ENCODE data around the gene CXCL5.
"Not testable (repeated sequence)": the region's sequence is repeated elsewhere in the genome, so short reads cannot be mapped to it uniquely, and the experiment has no call there.

The CXCL5 gene

DNA sequence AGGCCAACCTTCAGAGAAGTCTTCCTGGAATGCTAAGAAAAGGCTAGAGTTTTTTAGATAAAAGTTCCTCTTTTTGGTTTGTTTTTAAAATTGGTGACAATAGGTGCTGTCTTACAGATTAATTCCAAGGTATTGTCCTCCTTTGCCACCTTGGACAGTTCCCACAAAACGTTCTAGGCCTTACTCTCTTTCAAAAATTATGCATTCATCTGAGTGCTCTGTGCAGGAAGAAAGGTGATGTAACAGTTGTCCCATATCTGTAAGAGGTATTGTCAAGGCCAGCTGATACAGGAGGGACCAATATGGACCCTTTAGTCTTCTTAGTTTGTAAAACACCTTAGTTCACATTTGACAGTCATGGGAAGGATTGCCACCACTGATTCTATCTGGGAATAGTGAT, 15.9 kb upstream of the CXCL5 start:
- no peak for DNase-seq

DNA sequence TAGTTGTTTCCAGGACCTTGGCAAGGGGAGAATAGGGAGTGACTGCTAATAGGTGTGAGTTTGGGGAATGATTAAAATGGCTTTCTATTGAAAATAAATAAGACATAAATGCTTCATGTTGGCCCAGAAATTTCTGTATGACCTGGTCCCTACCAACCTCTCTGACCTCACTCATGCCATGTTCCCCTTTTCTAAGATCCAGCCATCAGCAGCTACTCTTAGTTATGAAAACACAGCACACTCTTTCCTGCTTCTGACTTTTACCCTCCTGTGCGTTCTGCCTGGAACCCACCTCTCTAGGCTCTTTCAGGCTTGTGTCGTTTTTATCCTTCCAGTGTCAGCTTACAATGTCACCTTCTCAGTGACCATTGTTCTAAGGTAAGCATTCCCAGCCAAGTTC, 14.8 kb upstream of the CXCL5 start:
- DNase-seq, result no peak

DNA sequence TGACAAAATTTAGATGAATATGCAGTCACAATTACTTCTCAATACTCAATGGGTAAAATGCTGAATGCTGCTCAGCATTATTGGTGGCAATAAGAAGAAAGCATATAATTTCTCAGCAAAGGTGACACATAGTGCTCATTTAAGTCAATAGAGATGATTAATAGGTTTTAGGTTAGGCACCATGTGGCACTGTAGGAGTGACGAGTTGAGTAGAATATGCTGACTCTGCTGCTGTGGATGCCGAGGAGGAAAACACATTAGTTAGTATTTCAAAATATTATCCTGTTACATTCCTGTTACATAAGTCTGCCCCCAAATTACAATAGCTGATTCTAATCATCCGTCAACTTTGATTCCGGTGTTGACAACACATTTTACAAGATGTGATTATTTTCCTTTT, 13.7 kb upstream of the CXCL5 start:
- DNase-seq, result no peak

GRCh38 chr4:74009307-74009706, 10.8 kb upstream of the CXCL5 start:
- DNase-seq, result no peak

GRCh38 chr4:74006009-74006476, 7.6 kb upstream of the CXCL5 start:
- no peak for DNase-seq

- DNase-seq, result no peak
These were observed 7.1 kb upstream of the CXCL5 start for GRCh38 chr4:74005528-74005927.

DNA sequence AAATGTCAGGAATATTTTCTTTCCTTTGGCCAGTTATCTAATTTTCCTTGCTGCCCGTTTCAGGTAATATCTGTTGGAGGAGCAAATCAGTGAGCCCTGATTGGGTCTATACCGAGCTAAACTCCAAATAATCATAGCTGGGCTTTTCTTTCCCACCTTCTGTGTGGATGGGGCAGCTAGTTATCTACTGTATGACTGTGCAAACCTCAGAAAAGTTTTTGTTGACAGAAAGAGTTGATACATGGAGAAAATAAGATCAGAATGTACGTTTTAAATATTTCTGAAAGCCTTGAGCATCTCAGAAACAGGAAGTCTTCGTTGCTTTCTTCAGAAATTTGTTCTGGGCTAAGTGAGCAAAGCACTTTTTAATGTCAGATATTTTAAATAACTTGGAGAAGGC, 6.2 kb upstream of the CXCL5 start:
- DNase-seq, result no peak

DNA sequence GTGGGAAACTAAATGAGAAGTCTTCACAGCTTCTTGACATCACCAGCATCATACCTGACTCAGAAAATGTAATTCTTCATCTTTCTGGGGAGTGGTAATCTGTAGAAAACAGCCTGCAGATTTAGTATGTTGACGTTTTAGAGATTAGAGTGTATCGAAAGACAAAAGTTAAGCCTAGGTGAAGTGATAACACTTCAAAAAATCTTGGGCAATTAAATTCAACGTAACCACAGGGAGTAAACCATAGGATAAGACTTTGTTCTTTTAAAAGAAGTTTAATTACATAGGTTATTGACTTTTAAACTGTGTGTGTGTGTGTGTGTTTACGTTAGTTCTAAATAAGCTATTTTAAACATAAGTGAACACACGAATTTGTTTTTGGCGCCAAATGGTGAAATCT, 1.8 kb upstream of the CXCL5 start:
- DNase-seq, result no peak

DNA sequence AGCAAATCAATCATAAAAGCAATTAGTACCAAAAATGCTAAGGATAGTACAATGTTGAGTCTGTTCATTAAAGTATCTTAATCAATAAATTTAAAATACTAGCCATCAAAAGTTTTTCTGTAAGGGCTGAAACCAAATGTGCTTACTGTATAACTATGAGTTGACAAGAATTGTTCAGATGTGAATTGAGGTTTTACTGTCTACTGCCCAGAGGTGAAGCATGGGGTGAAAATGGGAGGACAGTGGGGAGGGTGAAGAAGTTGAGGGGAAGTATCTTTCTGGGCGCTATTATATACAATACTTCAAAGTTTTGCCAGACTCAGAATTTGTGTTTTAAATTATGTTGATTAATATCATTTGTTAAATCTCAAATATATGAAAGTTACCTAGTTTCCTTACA, 6.4 kb downstream of the CXCL5 start:
- no peak for DNase-seq

- DNase-seq, result no peak
These were observed 6.8 kb downstream of the CXCL5 start for GRCh38 chr4:73991742-73992000.

DNA sequence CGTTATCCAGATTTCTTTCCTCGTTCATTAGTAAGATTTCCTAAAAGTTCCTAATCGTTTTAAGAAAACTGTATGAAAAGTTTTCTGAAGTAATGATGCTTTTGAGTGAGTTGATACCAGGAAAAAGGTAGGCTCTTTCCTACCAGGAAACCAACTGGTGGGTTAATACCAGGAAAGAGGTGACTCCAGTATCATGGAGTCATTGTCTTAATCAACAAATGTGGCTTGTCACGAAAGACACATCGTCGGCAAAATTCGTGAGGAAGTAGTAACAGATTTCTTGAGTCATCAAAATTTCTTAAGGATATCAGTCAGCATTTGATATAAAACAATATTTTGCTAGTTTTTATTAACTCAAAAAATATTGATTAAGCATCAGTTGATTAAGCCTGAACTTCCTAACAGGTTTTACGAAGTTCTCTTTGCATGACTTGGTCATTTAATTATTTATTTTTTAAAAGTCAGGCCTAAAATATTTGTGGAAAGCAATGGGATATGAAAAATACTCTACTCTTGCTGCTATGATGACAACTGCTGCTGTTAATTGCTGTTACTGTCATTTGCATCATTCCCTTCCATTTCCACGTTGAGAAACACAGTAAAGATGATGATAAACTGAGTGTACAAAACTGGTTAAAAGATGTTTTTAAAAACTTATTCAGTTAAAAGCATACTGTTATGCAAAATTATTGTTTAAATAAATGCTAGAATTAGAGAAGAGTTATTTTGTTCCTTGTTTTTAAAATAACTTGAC, 7.3 kb downstream of the CXCL5 start:
- no peak for DNase-seq

DNA sequence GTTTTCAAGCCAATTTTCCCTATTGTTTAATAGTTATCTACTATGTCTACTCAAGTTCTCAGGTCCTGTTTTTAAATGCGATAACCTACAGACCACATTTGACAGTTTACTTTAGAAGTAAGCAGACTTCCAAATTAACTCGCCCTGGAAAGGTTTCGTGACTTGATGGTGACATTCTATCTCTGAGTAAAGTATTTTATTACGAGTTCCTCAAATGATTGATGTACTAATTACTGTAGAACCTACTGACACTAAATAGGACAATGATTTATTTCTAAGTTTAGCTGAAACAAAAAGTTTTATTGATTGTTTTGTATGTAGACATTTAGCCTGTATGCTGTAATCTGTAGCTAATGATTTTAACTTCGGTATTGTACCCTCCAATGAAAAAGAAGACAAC, 8.5 kb downstream of the CXCL5 start:
- no peak for DNase-seq

GRCh38 chr4:73989031-73989430, 9.4 kb downstream of the CXCL5 start:
- no peak for DNase-seq

- DNase-seq, result no peak
These were observed 10.4 kb downstream of the CXCL5 start, which contains the start of gene PPBP for GRCh38 chr4:73988061-73988460. Gene PPBP, minus strand, starts transcription at chr4:73988190. Its CDS starts 87 bp downstream, at chr4:73988103.

DNA sequence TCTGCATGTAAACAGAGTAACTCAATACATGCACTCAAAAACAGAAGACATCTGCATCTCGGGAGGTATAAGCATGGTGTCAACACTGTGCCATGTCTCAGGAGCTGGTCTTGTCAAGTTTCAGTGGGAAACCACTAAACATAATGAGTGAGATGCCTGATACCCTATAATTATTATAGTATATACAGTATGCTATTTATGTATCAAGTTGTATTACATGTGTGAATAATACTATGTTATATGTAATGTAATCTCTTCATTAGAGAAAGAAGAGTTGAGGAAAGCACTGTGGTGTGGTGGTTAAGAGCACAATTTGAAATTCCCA, 13.0 kb downstream of the CXCL5 start:
- DNase-seq, result no peak

- DNase-seq, result no peak
These were observed 13.5 kb downstream of the CXCL5 start for GRCh38 chr4:73984736-73985527.

DNA sequence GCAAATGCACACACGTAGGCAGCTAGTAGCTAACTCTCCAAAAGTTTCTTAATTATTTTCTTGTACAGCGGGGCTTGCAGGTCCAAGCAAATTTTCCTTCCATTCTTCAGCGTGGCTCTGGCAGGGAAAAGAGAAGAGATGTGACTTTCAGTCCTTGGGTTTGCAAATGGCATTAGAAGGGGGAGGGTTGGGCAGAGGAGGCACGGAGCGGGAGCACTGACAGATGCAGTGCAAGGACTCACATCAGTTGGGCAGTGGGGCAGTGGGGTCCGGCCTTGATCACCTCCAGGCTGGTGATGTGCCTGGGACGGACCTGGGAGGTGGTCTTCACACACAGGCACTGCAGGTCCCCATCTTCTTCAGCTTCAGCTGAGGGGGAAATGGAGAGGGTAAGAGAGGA, 17.3 kb downstream of the CXCL5 start:
- DNase-seq, result not testable (repeated sequence)

DNA sequence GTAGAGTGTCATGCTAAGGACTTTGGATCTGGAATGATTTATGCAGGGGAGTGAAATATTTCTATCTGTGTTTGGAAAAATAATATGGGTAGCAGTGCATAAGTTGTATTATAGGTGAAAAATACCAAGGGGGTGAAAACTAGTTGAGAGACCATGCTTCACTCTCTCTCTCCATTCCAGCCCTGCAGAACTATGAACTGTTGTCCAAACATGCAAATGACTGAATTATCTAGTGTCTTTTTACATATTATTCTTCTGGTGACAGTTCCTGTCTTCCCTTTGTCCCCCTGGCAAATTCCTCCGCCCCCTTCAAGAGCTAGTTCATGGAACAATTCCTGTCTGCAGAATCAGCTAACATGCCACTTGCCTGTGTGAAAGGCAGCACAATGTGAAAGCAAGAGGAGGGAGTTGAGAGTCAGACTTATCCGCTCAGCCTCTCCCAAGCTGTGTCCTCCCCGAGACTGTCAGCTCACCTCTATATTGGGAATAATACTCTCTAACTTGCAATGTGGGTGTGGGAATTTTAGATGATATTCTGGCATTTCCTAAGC, 19.0 kb downstream of the CXCL5 start:
- DNase-seq, result no peak

DNA sequence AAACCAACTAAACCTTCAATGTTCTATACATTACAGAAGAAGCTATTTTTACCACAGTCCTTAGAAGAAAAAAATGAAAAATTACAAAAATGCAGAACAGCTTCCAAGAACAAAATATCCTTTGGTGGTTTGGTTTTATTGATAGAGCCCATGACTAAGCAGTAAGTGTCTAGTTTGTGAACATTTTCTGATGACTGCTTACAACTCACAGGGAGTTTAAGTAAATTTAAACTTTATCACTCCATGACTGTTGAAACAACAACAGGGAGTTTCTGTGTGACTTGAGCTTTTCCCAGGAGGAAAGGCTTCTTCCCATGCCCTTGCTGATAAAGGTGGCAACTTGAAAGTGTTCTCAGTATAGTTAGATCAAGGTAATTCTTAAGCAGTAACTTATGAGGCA, 19.6 kb downstream of the CXCL5 start:
- DNase-seq, result no peak

DNA sequence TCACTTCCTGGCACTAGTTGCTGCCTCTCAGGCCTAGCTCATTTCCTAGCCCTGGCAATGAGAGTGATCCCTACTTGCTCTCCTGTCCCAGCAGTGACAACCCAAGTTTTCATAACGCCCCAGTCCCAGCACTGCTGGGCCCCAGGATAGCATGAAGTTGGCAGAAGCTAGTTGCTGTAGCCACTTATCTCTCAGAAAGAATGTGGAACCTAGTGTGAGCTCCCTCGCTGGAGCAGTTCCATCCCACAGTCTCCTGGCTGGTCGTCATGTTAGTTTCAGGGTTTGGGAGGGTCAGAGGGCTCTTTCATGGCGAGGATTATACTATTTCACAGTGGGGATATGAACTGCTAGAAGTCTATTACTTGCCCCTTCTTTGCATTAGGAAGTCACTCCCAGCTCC, 21.8 kb downstream of the CXCL5 start:
- DNase-seq, result no peak

DNA sequence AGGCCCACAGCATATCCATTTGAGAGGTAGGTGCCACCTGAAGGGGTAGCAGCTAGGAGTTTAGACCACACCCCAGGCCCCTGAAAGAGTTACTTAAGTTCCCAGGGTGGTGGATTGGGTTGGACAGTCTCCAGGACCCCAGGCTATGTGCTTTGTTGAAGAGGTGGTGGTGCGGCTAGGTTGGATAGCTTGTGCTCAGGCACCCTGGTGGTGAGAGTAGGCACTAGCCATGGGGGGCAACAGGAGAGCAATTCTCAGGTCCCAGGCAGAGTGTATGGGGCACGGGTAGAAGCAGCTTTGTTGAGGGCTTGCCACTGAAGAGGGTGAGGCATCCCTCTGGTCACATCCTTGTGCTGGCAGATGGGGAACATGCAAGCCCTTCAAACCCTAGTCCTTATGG, 22.3 kb downstream of the CXCL5 start:
- no peak for DNase-seq

DNA sequence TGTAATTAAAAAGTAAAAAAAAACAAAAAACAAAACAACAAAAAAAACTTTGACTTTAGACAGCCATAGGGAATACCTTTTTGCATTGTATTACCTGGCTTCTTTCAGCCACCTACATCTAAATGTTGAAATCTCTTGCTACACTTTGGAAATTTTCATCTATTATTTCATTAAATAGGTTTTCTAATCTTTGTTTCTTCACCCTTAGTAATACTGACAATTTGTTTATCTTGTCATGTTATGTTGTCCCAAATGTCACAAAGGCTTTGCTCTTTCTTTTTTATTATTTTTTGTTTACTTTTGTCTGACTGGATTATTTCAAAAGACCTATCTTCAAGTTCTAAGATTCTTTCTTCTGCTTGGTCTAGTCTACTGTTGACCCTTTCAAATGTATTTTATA, 24.1 kb downstream of the CXCL5 start:
- no peak for DNase-seq

- DNase-seq, result no peak
These were observed 27.5 kb downstream of the CXCL5 start for GRCh38 chr4:73970945-73971344.

DNA sequence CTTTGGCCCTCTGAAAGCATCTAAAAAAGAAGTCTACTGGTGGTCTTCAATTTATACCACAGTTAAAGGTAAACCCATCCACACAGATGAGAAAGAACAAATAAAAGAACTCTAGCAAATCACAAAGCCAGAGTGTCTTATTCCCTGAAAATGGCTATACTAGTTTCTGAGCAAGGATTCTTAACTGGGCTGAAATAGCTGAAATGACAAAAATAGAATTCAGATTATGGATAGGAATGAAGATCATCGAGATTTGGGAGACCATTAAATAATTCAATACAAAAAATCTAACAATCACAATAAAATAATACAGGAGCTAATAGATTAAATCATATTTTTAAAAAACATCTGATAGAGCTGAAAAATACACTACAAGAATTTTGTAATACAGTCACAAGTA, 28.5 kb downstream of the CXCL5 start:
- DNase-seq, result no peak

- no peak for DNase-seq
These were observed 30.6 kb downstream of the CXCL5 start for GRCh38 chr4:73967866-73968265.

Data from retina (tissue), 1 donor.